HEK293 (cell line): Measurements from ENCODE around the gene DNAH7.

Source experiments
- YY1 ChIP-seq: fragments of 450-650 bp; formaldehyde crosslinking; IDR thresholded peaks from 2 replicates; pipeline ENCODE4 v1.5.1; 2018; ENCODE audit warnings: missing biosample characterization, missing genetic modification characterization
- ZNF416 ChIP-seq: fragments of 450-650 bp; formaldehyde crosslinking; IDR thresholded peaks from 2 replicates; pipeline ENCODE4 v1.5.1; 2016; ENCODE audit warnings: missing biosample characterization, missing genetic modification characterization
- ZNF670 ChIP-seq: fragments of 450-650 bp; formaldehyde crosslinking; IDR thresholded peaks from 2 replicates; pipeline ENCODE4 v1.5.1; 2016; ENCODE audit warnings: missing biosample characterization, missing genetic modification characterization, low read depth
- TF ChIP-seq, protein P1 (sequence below): fragments of 450-650 bp; formaldehyde crosslinking; IDR thresholded peaks from 2 replicates; pipeline ENCODE4 v1.5.1; 2016; ENCODE audit warnings: missing biosample characterization, missing genetic modification characterization
- TF ChIP-seq, protein P2 (sequence below): fragments of 450-650 bp; formaldehyde crosslinking; IDR thresholded peaks from 2 replicates; pipeline ENCODE4 v1.5.1; 2016; ENCODE audit warnings: missing biosample characterization, missing genetic modification characterization
- TF ChIP-seq, protein P3 (sequence below): fragments of 450-650 bp; formaldehyde crosslinking; IDR thresholded peaks from 2 replicates; pipeline ENCODE4 v1.5.1; 2016; ENCODE audit warnings: missing biosample characterization, missing genetic modification characterization

DNA sequence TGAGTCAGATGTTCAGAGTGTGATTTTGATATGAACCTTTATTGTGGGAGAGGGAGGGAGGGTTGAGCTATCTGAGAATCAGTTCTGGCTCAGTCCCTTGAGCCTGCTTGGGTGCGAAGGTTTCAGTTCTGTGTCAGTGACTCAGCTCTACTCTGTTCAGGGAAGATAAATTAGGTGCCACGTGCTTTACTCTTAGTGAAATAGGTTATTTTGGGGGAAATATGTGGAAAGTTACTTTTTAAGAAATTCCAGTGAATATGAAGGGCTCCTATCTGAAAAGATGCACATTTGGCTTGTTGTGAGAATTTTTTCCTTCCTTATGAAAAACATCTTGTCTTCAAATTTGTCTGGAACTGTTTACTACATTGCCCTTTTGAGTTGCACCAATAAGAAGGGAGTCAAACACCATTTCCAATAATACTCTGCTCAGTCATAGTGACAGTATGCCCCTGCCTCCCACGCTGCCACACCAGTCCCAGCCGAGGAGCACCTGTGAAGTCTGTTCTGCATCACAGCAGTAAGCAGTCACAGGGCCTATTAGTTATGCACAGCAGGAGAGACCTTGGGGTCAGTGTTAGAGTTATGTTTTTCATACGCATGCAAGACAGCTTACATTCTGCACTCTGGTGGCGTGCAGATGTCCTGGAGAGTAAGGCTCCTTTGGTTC lies 32.8 kb upstream of the DNAH7 start:
- TF ChIP-seq, protein P1, sequence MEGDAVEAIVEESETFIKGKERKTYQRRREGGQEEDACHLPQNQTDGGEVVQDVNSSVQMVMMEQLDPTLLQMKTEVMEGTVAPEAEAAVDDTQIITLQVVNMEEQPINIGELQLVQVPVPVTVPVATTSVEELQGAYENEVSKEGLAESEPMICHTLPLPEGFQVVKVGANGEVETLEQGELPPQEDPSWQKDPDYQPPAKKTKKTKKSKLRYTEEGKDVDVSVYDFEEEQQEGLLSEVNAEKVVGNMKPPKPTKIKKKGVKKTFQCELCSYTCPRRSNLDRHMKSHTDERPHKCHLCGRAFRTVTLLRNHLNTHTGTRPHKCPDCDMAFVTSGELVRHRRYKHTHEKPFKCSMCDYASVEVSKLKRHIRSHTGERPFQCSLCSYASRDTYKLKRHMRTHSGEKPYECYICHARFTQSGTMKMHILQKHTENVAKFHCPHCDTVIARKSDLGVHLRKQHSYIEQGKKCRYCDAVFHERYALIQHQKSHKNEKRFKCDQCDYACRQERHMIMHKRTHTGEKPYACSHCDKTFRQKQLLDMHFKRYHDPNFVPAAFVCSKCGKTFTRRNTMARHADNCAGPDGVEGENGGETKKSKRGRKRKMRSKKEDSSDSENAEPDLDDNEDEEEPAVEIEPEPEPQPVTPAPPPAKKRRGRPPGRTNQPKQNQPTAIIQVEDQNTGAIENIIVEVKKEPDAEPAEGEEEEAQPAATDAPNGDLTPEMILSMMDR = no peak
- TF ChIP-seq, protein P2, sequence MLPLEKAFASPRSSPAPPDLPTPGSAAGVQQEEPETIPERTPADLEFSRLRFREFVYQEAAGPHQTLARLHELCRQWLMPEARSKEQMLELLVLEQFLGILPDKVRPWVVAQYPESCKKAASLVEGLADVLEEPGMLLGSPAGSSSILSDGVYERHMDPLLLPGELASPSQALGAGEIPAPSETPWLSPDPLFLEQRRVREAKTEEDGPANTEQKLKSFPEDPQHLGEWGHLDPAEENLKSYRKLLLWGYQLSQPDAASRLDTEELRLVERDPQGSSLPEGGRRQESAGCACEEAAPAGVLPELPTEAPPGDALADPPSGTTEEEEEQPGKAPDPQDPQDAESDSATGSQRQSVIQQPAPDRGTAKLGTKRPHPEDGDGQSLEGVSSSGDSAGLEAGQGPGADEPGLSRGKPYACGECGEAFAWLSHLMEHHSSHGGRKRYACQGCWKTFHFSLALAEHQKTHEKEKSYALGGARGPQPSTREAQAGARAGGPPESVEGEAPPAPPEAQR (tag by site-specific recombination) = no peak
- TF ChIP-seq YY1 (tag by site-specific recombination) = no peak
- no peak for TF ChIP-seq ZNF416 (tag by site-specific recombination)
- TF ChIP-seq, protein P3, sequence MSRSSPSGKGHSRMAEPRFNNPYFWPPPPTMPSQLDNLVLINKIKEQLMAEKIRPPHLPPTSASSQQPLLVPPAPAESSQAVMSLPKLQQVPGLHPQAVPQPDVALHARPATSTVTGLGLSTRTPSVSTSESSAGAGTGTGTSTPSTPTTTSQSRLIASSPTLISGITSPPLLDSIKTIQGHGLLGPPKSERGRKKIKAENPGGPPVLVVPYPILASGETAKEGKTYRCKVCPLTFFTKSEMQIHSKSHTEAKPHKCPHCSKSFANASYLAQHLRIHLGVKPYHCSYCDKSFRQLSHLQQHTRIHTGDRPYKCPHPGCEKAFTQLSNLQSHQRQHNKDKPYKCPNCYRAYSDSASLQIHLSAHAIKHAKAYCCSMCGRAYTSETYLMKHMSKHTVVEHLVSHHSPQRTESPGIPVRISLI = no peak
- no peak for TF ChIP-seq ZNF670
